Hypothalamus (tissue), 51 donors: ENCODE measurements around the gene SAMD11.
"Not testable (repeated sequence)": the region's sequence is repeated elsewhere in the genome, so short reads cannot be mapped to it uniquely, and the experiment has no call there.

Experiments used
- DNase-seq, 51 donors: peaks; one replicate each; lab custom pipeline; 2025; lab: John Stamatoyannopoulos, UW

The SAMD11 gene

GRCh38 chr1:985126-985525 is 61.4 kb downstream of the SAMD11 start:
- no peak for DNase-seq

GRCh38 chr1:988061-988460 is 64.3 kb downstream of the SAMD11 start:
- DNase-seq: not testable (repeated sequence)

- DNase-seq: not testable (repeated sequence)
Observed at GRCh38 chr1:991275-991674, 67.6 kb downstream of the SAMD11 start.

- DNase-seq: no peak
Observed at GRCh38 chr1:991895-992294, 68.2 kb downstream of the SAMD11 start.

GRCh38 chr1:992362-992761 is 68.6 kb downstream of the SAMD11 start:
- no peak for DNase-seq

GRCh38 chr1:993379-993995 is 69.8 kb downstream of the SAMD11 start:
- DNase-seq: no peak
